Measurements from ENCODE around the gene TMEM187.

The TMEM187 gene

GRCh38 chrX:153935326-153935851, 37.2 kb upstream of the TMEM187 start:
- no peak for DNase-seq

- no peak for DNase-seq
Observed at GRCh38 chrX:153937056-153937455, 35.5 kb upstream of the TMEM187 start.

- DNase-seq = no peak
Observed at GRCh38 chrX:153938226-153938786, 34.2 kb upstream of the TMEM187 start.

- DNase-seq = no peak
Observed at GRCh38 chrX:153939573-153939972, 33.0 kb upstream of the TMEM187 start.

- no peak for DNase-seq
Observed at GRCh38 chrX:153941336-153942252, 31.0 kb upstream of the TMEM187 start.

- no peak for DNase-seq
Observed at GRCh38 chrX:153944140-153944799, 28.3 kb upstream of the TMEM187 start, which contains the start of gene RENBP. Gene RENBP, minus strand, starts transcription at chrX:153944643. Its CDS starts 33 bp downstream, at chrX:153944610.

GRCh38 chrX:153944800-153945150, 27.8 kb upstream of the TMEM187 start:
- DNase-seq = no peak

- DNase-seq = no peak
Observed at GRCh38 chrX:153945956-153946943, 26.3 kb upstream of the TMEM187 start.

GRCh38 chrX:153947009-153947769, 25.4 kb upstream of the TMEM187 start:
- DNase-seq = peak; percentile 3

GRCh38 chrX:153948002-153948466, 24.5 kb upstream of the TMEM187 start:
- no peak for DNase-seq

- no peak for DNase-seq
Observed at GRCh38 chrX:153948847-153949805, 23.4 kb upstream of the TMEM187 start.

GRCh38 chrX:153950127-153950526, 22.4 kb upstream of the TMEM187 start:
- DNase-seq = no peak

- DNase-seq = no peak
Observed at GRCh38 chrX:153951683-153952372, 20.7 kb upstream of the TMEM187 start.

GRCh38 chrX:153952373-153953026, 20.1 kb upstream of the TMEM187 start:
- no peak for DNase-seq

GRCh38 chrX:153953342-153953830, 19.2 kb upstream of the TMEM187 start:
- no peak for DNase-seq

- no peak for DNase-seq
Observed at GRCh38 chrX:153953892-153954557, 18.5 kb upstream of the TMEM187 start.

GRCh38 chrX:153954558-153955227, 17.9 kb upstream of the TMEM187 start:
- DNase-seq = no peak

All from NCI-H2081 treated with DMSO at 0.1 percent for 48 hours (cell line).